Measurements from ENCODE around the gene MEGF6.

The MEGF6 gene

DNA sequence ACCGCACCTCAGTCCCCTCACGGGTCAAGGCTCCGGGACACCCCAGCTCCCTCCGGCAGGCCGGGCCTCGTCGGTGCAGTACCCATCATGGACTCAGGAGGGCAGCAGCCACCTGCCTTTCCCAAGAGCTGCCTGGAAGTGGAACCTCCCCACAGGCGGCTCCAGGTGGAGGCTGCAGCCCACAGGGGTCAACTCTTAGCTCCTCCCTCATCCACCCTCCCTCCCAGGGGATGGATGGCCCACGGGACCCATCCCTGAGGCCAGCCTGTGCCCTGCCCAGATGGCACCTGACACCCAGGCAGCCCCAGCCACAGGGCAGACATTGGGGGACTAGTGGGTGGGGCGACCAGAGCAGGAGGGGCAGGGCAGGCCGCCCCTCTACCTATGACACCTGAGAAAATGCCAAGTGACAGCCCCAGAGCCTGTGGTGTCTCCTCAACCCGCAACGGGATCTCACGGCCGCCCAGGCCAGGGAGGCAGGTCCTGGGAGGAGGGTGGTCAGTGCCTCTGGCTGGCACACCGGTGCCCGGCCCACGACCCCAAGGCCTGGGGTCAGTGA is 158.0 kb downstream of the MEGF6 start:
- DNase-seq = no peak

DNA sequence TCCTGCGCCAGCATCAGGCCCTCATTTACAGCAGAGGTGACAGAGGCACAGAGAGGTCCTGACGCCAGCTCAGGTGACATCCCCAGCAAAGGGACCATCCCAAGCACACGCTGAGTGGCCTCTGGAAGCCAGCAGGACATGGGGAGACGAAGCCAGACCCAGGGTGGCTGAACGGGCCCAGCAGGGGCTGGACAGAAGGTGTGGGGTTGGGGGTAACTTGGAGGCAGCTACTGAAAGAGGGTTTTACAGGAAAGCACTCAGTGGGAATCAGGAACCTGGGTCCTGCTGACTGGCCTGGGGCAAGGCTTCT is 158.5 kb downstream of the MEGF6 start:
- DNase-seq = no peak

DNA sequence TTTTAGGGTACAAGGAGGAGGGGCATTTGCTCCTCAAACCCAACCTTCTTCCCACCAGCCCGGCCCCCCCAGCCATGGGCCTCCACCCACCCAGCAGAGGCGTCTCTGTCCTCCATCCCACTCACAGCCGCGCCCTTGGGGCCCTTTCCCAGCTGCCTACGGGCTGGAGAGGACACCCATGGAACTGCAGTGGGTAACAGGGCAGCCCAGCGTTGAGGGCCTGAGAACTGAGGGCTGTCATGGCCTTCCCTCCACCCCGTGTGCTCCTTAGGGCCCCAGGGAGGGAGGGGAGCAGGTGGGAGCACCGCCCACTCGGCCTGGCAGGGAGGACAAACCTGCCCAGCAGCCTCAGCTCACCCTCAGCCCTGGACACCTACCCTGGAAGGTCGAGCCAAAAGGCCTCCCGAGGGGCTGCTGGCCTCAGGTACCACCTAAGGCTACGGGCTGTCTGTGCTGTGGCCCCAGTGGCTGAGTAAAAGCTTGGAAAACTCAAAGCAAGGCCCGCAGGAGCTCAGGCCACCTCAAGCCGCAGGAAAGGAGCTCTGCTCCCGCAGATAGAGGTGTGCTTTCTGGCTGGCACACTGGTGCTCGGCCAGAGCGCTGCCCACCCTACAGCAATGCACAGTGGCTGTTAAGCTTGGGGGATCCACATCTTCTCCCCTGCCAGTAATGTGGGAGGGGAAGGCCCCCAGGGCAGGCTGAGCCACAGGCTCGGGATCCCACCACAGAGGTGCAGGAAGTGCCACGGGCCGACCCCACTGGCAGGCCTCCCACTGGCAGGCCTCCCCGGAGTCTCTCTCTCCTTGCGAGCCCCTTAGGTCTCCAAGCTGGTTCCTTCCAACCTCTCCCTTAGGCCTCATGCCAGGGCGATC is 159.1 kb downstream of the MEGF6 start:
- no peak for DNase-seq

DNA sequence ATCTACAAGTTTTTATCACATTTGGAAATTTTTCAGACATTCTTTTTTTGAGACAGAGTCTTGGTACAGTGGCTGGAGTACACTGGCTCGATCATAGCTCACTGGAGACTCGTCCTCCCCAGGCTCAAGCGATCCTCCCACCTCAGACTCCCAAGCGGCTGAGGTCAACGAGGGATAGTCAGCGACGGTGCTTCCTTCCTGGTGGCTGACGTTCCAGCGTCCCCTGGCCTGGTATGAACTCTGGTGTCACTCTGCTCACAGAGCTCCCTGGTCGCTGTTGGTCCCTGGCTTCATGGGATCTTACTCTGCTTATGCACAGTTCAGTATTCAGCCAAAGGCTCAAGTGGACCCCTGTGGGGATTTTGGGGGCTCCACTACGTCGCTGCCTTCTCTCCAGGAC is 160.3 kb downstream of the MEGF6 start:
- DNase-seq = no peak

DNA sequence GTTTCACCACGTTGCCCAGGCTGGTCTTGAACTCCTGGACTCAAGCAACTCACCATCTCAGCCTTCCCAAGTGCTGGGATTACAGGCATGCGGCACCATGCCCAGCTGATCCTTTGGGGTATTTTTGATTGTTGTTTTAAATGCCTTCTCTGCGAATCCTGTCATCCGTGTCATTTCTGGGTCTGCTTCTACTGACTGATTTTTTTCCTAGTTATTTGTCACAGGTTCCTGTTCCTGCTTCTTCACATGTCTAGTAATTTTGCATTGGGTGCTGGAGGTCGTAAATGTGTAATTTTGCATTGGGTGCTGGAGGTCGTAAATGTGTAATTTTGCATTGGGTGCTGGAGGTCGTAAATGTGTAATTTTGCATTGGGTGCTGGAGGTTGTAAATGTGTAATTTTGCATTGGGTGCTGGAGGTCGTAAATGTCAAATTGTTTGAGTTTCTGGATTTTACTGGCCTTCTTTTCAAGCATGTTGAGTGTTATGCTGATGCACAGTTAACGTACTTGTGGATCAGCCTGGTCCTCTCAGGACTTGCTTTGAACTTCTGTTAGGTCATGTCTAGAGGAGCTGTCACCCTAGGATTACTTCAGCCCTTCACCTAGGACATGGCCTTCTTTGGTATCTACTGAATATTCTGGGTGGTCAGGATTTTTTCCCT is 161.0 kb downstream of the MEGF6 start:
- DNase-seq = no peak

DNA sequence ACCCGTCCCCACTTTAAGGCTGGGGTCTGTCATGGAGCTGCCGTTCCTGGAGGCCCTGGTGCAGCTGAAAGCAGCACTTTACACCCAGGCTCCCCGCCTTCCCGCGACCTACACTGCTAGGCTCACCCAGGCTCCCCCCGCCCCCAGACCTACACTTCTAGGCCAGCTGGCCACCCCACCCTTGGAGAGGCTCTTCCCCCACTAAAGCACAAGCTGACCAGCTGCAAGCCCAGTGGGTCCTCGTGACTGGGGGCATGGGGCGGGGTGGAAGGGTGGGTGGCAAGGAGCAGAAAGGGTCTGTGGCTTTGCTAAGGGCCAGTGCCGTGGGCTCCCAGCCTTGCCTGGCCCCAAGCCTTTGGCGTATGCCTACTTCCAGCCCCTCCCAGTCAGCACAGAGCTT is 166.6 kb downstream of the MEGF6 start:
- no peak for DNase-seq

DNA sequence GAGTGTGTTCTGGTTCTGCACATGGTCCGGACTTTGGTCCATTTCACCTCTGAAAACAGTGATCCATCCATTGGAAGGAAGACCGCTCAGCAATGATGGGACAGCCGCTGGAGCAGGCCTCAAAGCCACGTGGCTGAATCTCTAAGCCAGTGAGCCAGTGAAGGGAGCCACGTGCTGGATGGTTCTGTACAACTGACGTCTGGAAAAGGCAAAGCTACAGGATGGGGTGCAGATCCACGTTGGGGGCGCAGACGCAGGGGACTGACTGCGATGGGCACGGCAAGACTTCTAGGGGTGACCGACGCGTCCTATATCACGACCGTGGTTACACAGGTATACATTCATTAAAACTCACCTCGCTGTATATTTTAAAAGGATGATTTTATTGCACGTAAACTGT is 167.0 kb downstream of the MEGF6 start:
- DNase-seq = no peak

DNA sequence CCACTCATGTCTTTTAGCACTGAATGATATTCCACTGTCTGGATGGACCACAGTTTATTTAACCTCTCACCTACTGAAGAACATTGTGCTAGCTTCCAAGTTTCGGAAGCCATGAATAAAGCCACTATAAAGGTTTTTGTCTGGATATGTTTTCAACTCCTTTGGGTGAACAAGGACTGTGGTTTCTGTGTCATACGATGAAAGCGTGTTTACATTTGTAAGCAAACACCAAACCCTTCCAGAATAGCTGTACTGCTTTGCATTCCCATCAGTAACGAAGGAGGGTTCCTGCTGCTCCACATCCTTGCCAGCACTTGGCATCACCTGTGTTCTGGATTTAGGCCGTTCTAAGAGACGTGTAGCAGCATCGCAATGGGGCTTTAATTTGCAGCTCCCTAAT is 167.5 kb downstream of the MEGF6 start:
- no peak for DNase-seq

DNA sequence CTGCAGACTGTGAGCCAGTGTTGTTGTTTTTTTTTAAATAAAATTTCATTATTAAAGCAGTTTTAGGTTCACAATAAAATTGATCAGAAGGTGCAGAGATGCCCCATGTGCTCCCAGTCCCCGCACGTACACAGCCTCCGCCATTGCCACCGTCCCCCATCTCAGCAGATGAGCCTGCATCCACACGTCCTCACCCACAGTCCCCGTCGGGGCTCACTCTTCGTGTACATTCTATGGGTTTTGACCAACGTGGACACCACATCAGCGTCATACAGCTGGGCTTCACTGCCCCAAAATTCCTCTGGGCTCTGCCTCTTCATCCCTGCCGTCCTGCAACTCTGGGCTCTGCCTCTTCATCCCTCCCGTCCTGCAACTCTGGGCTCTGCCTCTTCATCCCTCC is 168.4 kb downstream of the MEGF6 start:
- DNase-seq = no peak

DNA sequence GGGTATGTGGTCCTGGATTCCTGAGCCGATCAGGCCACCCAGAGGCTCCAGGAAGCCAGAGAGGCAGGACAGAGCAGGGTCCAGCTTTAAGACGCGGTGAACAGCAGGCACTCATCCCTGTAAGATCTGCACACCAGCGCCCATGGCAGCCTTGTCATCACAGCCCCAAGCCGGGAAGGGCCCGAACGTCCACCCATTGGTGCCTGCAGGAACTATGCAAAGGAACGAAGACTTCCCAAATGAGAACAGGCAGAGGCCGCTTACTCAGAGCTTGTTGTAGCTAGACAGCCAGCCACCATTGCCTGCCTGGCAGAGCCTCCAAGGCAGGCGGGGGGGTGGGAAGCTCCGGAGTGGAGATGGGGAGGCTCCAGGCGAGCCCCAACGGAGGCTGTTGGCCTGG is 169.0 kb downstream of the MEGF6 start:
- DNase-seq = no peak

DNA sequence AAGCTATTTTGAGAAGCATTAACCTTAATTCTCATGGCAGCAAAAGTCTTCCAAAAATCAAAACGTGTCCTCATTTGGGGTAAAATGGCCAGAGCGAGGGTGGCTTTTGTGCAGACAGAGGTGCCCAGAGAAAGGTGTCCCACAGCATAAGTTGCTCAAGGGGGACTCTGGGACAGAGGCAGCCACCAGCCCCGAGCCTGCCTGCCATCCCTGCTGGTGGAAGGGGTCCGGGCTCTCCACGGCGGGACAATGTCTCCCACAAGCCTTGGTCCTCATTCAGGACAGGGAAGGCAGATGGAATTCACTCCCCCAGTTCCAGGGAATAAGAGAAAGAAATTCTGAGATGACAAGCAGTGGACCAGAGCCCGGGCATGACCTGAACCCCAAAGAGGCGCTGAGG is 169.4 kb downstream of the MEGF6 start:
- DNase-seq = no peak

DNA sequence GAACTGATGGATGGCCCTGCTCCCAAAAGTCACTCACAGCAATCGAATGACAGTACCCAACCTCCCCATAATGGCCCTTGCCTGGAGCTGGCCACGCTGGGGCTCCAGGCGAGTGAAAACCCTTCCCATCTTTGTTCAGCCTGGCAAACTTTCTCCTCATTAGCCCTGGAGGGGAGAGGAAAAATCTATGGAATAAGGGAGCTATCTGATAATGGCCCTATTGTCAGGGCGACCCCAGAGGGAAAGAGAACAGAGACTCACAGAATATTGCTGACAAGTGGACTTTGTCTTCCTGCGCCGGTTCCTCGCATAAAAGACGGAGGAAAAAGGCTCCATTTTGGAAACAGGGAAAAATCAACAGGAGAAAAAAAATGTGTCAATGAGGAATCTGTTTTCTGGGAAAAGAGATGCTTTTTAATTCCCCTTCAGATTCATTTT is 169.9 kb downstream of the MEGF6 start:
- DNase-seq = no peak

DNA sequence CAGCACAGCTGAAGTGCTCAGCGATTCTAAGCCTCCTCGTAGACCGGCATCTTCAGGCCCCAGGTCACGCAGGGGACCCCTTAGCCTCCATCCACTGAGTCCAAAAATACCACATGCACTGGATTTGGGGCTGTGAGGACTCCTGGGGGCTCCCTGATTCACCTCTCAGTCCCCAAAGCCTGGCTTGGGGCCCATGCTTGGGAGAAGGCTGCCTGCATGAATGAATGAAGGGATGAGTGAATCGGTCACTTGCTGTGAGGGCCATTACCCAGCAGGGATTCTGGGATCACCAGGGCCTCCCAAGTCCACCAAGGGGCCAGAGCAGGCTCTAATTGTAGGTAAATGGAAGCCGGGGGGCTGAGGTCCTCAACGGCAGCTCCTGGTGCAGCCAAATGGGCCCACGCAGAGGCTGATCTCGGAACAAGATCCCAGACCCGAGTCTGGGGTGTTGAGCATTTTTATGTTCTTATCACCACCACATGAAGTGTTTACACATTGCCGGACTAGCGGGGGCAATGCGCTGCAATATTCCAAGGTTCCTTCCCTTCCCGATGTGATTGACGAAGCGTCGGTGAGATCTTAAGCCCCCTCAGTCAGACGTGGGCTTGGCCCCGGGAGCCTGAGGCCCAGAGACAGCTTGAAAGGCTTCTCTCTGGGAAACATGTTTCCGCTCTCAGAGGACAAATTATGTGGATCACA is 170.4 kb downstream of the MEGF6 start:
- no peak for DNase-seq

DNA sequence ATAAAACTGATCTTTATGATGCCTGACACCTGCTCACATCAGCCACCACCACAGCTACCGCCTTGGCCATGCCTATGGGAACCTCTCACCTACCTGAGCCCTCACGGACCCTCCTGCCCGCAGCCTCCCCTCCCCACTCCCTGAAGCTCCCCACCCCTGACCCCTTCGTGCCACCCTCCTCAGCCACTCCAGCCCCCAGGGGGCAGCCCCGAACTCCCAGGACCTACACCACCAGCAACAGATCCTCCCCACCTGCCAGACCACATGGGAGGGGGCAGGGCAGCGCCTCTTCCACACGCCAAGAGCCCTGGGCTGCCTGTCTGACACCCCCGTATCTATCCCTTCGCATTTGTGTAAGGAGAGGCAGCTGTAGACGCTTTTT is 171.0 kb downstream of the MEGF6 start:
- no peak for DNase-seq
